ENCODE results near the gene OASL.
A peak's percentile ranks its signal among the peaks of the same experiment; 100 is the strongest.

The OASL gene

GRCh38 chr12:120989687-120990086 is 49.4 kb downstream of the OASL start:
- DNase-seq: no peak

GRCh38 chr12:120988658-120989057 is 50.4 kb downstream of the OASL start:
- DNase-seq: no peak

- no peak for DNase-seq
Observed at GRCh38 chr12:120988234-120988633, 50.8 kb downstream of the OASL start.

- DNase-seq: peak; percentile 17
Observed at GRCh38 chr12:120984351-120984898, 54.6 kb downstream of the OASL start.

- DNase-seq: no peak
Observed at GRCh38 chr12:120983759-120984158, 55.3 kb downstream of the OASL start.

- DNase-seq: no peak
Observed at GRCh38 chr12:120982659-120983058, 56.4 kb downstream of the OASL start.

- no peak for DNase-seq
Observed at GRCh38 chr12:120981407-120981941, 57.6 kb downstream of the OASL start.

GRCh38 chr12:120980800-120981368 is 58.2 kb downstream of the OASL start:
- DNase-seq: no peak

GRCh38 chr12:120979862-120980696 is 59.0 kb downstream of the OASL start:
- DNase-seq: no peak

GRCh38 chr12:120979220-120979861 is 59.7 kb downstream of the OASL start:
- DNase-seq: no peak

GRCh38 chr12:120978296-120979219 is 60.5 kb downstream of the OASL start, which contains the start of gene HNF1A:
Gene HNF1A, plus strand, starts transcription at chr12:120978543. Its CDS starts 226 bp downstream, at chr12:120978769.
- no peak for DNase-seq

GRCh38 chr12:120977531-120978295 is 61.3 kb downstream of the OASL start:
- DNase-seq: no peak

- peak; percentile 10 for DNase-seq
Observed at GRCh38 chr12:120972870-120973543, 66.0 kb downstream of the OASL start.

- DNase-seq: peak; percentile 92
Observed at GRCh38 chr12:120971299-120972180, 67.5 kb downstream of the OASL start.

GRCh38 chr12:120970310-120970709 is 68.7 kb downstream of the OASL start:
- DNase-seq: no peak

All from OCI-M1 (cell line).